B cell (primary cell): Measurements from ENCODE around the gene FGL2. TPM values are rescaled to one million over a fixed set of nuclear protein-coding genes. Genes with fewer than 3 reads are reported as not detected.

Source experiments
- ATAC-seq: fragments of 200-7000 bp; cut with Tn5 transposase; one replicate; pipeline ENCODE4 v1.10.0; 2021; ENCODE audit warnings: low read depth, mild to moderate bottlenecking, moderate number of reproducible peaks, moderate library complexity
- CTCF ChIA-PET: fragments of 350-600 bp; sonication (Branson Sonifier 250); formaldehyde crosslinking; loops from one replicate; lab custom pipeline; 2021; ENCODE audit warnings: antibody characterized with exemption, inconsistent platforms; lab: Charles Lee
- POLR2A ChIA-PET: fragments of 350-600 bp; sonication (Branson Sonifier 250); formaldehyde crosslinking; loops from one replicate; lab custom pipeline; 2021; ENCODE audit warnings: antibody characterized with exemption; lab: Charles Lee
- DNase-seq: peaks from one replicate; pipeline ENCODE4 v3.0.0; 2013
- H2AFZ ChIP-seq: 2 replicates; pipeline ENCODE4 v1.6.1; 2012; ENCODE audit warnings: mild to moderate bottlenecking, low read depth, low read length; ENCODE audit not compliant: insufficient read depth, poor library complexity, severe bottlenecking
- H3K27ac ChIP-seq, 2 donors: 1 replicate in 1 of 2; 2 replicates in 1 of 2; pipeline ENCODE4 v1.5.1; 2012 to 2013; ENCODE audit warnings: low read length in 2 of 2, mild to moderate bottlenecking in 2 of 2, moderate library complexity in 1 of 2
- H3K27me3 ChIP-seq, 4 experiments: fragments of 200-600 bp in 1 of 4; sonication (generic) in 1 of 4; replicated peaks in 1 of 4; 1 replicate in 2 of 4; 2 replicates in 2 of 4; pipeline versions ENCODE4 v1.6.1 to v1.7.0; 2013 to 2016; ENCODE audit warnings: low read length in 3 of 4, mild to moderate bottlenecking in 2 of 4, mixed read lengths in 1 of 4, moderate library complexity in 1 of 4; ENCODE audit not compliant: insufficient read depth in 4 of 4, control insufficient read depth in 3 of 4; ENCODE audit errors: control extremely low read depth in 1 of 4
- H3K36me3 ChIP-seq, 2 experiments: replicated peaks in 1 of 2; 1 replicate in 1 of 2; 2 replicates in 1 of 2; pipeline versions ENCODE4 v1.6.1 to v1.7.1; 2013; ENCODE audit warnings: low read length in 1 of 2; ENCODE audit not compliant: insufficient read depth in 2 of 2, control insufficient read depth in 1 of 2; ENCODE audit errors: control extremely low read depth in 1 of 2, extremely low read depth in 1 of 2
- H3K4me1 ChIP-seq, 2 donors: fragments of 200-600 bp in 1 of 2; sonication (generic) in 1 of 2; 1 replicate in 1 of 2; 2 replicates in 1 of 2; pipeline versions ENCODE4 v1.5.1 to v1.6.1; 2013 to 2017; ENCODE audit warnings: low read length in 2 of 2; ENCODE audit not compliant: control insufficient read depth in 2 of 2, insufficient read depth in 2 of 2
- H3K4me2 ChIP-seq: replicated peaks from 2 replicates; pipeline ENCODE3; 2012; ENCODE audit warnings: mild to moderate bottlenecking, low read depth, low read length; ENCODE audit not compliant: poor library complexity, severe bottlenecking
- H3K4me3 ChIP-seq, 5 experiments: fragments of 200-600 bp in 1 of 5; sonication (generic) in 1 of 5; 1 replicate in 3 of 5; 2 replicates in 2 of 5; pipeline versions ENCODE4 v1.5.1 to v1.7.0; 2011 to 2016; ENCODE audit warnings: low read length in 4 of 5, mild to moderate bottlenecking in 4 of 5, low read depth in 2 of 5, control low read depth in 1 of 5, moderate library complexity in 1 of 5; ENCODE audit not compliant: insufficient read depth in 1 of 5; ENCODE audit errors: control extremely low read depth in 1 of 5, extremely low read depth in 1 of 5
- H3K79me2 ChIP-seq: fragments of 200-600 bp; sonication (generic); one replicate; pipeline ENCODE4 v1.6.0; 2016; ENCODE audit warnings: low read length; ENCODE audit not compliant: control insufficient read depth, insufficient read depth
- H3K9ac ChIP-seq: fragments of 200-600 bp; sonication (generic); 2 replicates; pipeline ENCODE4 v1.6.1; 2017; ENCODE audit warnings: mild to moderate bottlenecking, low read length, moderate library complexity
- H3K9me3 ChIP-seq, 3 donors: one replicate each; pipeline versions ENCODE4 v1.6.1 to v1.7.1; 2013; ENCODE audit warnings: low read length in 2 of 3; ENCODE audit not compliant: control insufficient read depth in 2 of 3, insufficient read depth in 1 of 3; ENCODE audit errors: control extremely low read depth in 1 of 3
- H4K20me1 ChIP-seq: 2 replicates; pipeline ENCODE4 v1.6.0; 2012; ENCODE audit warnings: mild to moderate bottlenecking, low read length; ENCODE audit not compliant: insufficient read depth, control insufficient read depth, poor library complexity, severe bottlenecking
- H3K27ac Mint-ChIP-seq: one replicate; pipeline ENCODE4 v1.8.0; 2021; ENCODE audit warnings: mixed read lengths
- H3K27me3 Mint-ChIP-seq: one replicate; pipeline ENCODE4 v1.8.0; 2021; ENCODE audit warnings: mixed read lengths
- H3K4me1 Mint-ChIP-seq: one replicate; pipeline ENCODE4 v1.8.0; 2021; ENCODE audit warnings: mixed read lengths
- H3K4me3 Mint-ChIP-seq: one replicate; pipeline ENCODE4 v1.8.0; 2021; ENCODE audit warnings: mixed read lengths
- H3K9me3 Mint-ChIP-seq: one replicate; pipeline ENCODE4 v1.8.0; 2022; ENCODE audit warnings: mixed read lengths; ENCODE audit not compliant: insufficient read depth
- EZH2 ChIP-seq: IDR thresholded peaks from 2 replicates; pipeline ENCODE4 v1.6.1; 2012; ENCODE audit warnings: borderline replicate concordance, low read depth, mild to moderate bottlenecking, moderate library complexity, low read length; ENCODE audit not compliant: insufficient read depth, poor library complexity, severe bottlenecking
- WGBS: methylation state at CpG from one replicate; pipeline ENCODE4 v1.1.5; 2013; ENCODE audit warnings: missing lambda C conversion rate; ENCODE audit not compliant: insufficient coverage; 5-methylcytosine and 5-hydroxymethylcytosine counted together
- intact Hi-C: fragments of 100-400 bp; cut with micrococcal nuclease; formaldehyde crosslinking; loops from one replicate; pipeline ENCODE4 v1.10.0; 2022
- polyA plus RNA-seq: library from polyadenylated mRNA; depleted of rRNA; stranded (reverse); fragments of >200 nt; gene quantifications from 2 replicates; pipeline ENCODE4 v1.2.3, GENCODE V29; 2012
- total RNA-seq, 2 donors: library from RNA; stranded (reverse); fragments of 120-200 nt in 1 of 2; gene quantifications; 1 replicate in 1 of 2; 2 replicates in 1 of 2; pipeline versions ENCODE4 v1.2.3 to v1.2.4, GENCODE V29; 2013 to 2022
- TF ChIP-seq, protein P1 (sequence below): fragments of 200-600 bp; IDR thresholded peaks from one replicate; pipeline ENCODE4 v1.8.0; 2022; ENCODE audit warnings: antibody characterized with exemption, mild to moderate bottlenecking

FGL2 gene
- total and polyA plus RNA-seq, 2 donors (not counting 1 experiment from before 2014, with no cell fraction given) = 2.1 to 7.0 TPM

DNA sequence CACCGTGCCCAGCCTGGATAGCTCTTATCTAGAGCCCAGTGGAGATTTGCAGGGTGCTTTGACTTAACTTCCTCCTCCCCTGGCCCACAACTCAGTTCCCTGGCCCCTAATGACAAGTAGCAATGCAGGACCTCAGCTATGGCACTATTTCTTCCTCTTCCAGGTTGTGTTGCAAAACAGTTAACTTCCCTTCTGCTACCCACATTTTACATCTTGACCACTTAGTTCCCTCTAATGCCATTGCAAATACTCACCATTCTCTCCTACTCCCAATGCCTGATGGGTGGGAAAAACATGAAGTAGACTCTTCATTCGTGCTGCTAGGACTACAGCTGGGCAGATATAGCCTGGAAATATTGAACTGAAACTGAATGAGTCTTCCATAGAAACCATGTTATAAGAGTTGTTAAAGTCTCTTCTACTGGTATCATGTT is 39.1 kb upstream of the FGL2 start:
- TF ChIP-seq EZH2 = no peak
- TF ChIP-seq, protein P1, sequence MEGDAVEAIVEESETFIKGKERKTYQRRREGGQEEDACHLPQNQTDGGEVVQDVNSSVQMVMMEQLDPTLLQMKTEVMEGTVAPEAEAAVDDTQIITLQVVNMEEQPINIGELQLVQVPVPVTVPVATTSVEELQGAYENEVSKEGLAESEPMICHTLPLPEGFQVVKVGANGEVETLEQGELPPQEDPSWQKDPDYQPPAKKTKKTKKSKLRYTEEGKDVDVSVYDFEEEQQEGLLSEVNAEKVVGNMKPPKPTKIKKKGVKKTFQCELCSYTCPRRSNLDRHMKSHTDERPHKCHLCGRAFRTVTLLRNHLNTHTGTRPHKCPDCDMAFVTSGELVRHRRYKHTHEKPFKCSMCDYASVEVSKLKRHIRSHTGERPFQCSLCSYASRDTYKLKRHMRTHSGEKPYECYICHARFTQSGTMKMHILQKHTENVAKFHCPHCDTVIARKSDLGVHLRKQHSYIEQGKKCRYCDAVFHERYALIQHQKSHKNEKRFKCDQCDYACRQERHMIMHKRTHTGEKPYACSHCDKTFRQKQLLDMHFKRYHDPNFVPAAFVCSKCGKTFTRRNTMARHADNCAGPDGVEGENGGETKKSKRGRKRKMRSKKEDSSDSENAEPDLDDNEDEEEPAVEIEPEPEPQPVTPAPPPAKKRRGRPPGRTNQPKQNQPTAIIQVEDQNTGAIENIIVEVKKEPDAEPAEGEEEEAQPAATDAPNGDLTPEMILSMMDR = no peak
- 89% methylated on average over 1 of the region's 2 CpGs for WGBS
- DNase-seq (no peak), ATAC-seq (no peak)
- Histone ChIP-seq H3K9me3 (no peaks in the 10 kb centered on the region), H3K27me3 (no peaks in the 10 kb centered on the region), H2AFZ (no peak overlapping the region), H3K4me1 (peaks cover 9 to 12% of the 10 kb centered on the region in 2 donors), H3K9ac (no peak overlapping the region), H3K4me2 (no peak overlapping the region), H3K36me3 (no peaks in the 10 kb centered on the region), H3K27ac (no peak overlapping the region), H4K20me1 (no peaks in the 10 kb centered on the region), H3K79me2 (no peaks in the 10 kb centered on the region), H3K4me3 (no peak overlapping the region)
- CTCF ChIA-PET = interaction anchor here (0.8 to 2.9 kb wide), 2 partner anchors 9 to 15 kb away, joined by 3 to 22 read pairs; no protein-coding TSS in a partner anchor
- Mint-ChIP-seq H3K27me3 (no peaks in the 10 kb centered on the region), H3K4me3 (no peak overlapping the region), H3K27ac (no peak overlapping the region), H3K4me1 (peaks cover 11% of the 10 kb centered on the region), H3K9me3 (no peaks in the 10 kb centered on the region)
- POLR2A ChIA-PET = no interaction called here
- intact Hi-C loops = no loop called here

DNA sequence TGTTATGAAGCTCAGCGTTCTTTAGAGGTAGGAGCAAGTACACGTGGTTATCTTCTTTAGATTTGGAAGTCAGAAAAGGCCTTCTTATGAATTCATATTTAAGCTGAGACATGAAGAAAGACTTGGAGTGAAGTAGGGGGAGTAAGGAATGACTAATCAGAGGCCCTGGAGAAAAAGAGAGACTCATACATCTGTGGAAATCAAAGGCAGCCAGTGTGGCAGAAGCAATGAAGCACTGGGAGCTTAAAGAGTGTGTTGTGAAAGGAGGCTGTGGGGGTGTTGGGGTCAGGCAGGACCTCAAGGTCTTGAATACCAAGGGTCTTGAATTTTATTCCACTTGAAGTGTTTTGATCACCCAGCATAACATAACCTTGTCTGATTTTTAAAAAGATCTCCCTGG is 35.7 kb upstream of the FGL2 start:
- no peak overlapping the region for H3K4me2 ChIP-seq
- TF ChIP-seq, protein P1 = no peak
- no peak for TF ChIP-seq EZH2
- no peaks in the 10 kb centered on the region for H3K36me3 ChIP-seq
- H3K27ac Mint-ChIP-seq = no peak overlapping the region
- no peaks in the 10 kb centered on the region for H3K79me2 ChIP-seq
- WGBS = 100% methylated on average over 2 of the region's 2 CpGs
- DNase-seq (no peak), ATAC-seq (no peak)
- intact Hi-C loops = no loop called here
- H3K9me3 ChIP-seq = peaks cover 0 to 4% (median 1%) of the 10 kb centered on the region in 3 donors
- H3K4me3 ChIP-seq = no peak overlapping the region
- peaks cover 11% of the 10 kb centered on the region for H3K4me1 Mint-ChIP-seq
- POLR2A ChIA-PET = no interaction called here
- CTCF ChIA-PET = interaction anchor here (0.9 to 2.1 kb wide), 2 partner anchors 12 to 97 kb away, joined by 3 to 8 read pairs; no protein-coding TSS in a partner anchor
- no peak overlapping the region for H2AFZ ChIP-seq
- H3K9me3 Mint-ChIP-seq = peaks cover 8% of the 10 kb centered on the region
- no peak overlapping the region for H3K27ac ChIP-seq
- H3K27me3 ChIP-seq = no peaks in the 10 kb centered on the region
- H3K9ac ChIP-seq = no peak overlapping the region
- H3K4me1 ChIP-seq = peaks cover 9 to 12% of the 10 kb centered on the region in 2 donors
- no peaks in the 10 kb centered on the region for H4K20me1 ChIP-seq
- no peak overlapping the region for H3K4me3 Mint-ChIP-seq
- no peaks in the 10 kb centered on the region for H3K27me3 Mint-ChIP-seq
